ENCODE data around the gene ROR2. TPM values are rescaled to one million over a fixed set of nuclear protein-coding genes. Genes with fewer than 3 reads are reported as not detected.
"Not testable (repeated sequence)": the region's sequence is repeated elsewhere in the genome, so short reads cannot be mapped to it uniquely, and the experiment has no call there.

Gene ROR2
- total RNA-seq, 2 donors from 2014 or later: 4.0 to 5.4 TPM

DNA sequence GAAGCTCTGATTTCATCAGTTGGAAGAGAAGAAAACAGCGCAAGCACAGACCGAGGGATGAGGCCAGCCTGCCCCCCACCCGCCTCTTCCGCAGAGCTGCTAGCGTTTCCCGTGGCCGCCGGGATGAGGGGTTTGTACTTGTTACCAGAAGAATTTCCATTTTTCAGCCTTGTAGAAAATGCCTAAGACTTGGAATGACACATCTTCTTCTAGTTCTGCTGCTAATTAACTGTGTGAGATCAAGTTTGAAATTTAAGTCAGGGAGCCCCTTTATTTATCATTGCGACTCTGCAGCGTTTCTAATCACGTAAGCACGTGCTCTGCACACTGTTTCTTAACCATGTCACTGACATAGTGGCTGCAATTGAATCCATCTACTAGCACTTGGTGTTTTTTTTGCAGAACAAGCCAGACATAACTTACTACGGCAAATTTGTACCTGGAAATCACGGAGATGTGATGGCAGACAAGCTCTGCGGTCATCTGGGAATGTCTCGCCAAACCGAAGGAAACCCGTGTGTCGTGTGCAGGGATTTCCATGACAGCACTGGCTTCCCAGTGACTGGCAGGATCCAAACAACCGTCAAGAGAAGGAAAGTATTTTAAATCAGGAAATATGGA is 41.8 kb upstream of the ROR2 start:
- Histone ChIP-seq H3K27me3 (no peaks in the 10 kb centered on the region), H3K27ac (no peak overlapping the region), H3K36me3 (replicated peaks in 1 of 2; ENCODE audit: insufficient read depth in 1 of 2, low read depth in 2 of 2) (no peaks in the 10 kb centered on the region), H3K9me3 (no peaks in the 10 kb centered on the region), H3K4me1 (no peaks in the 10 kb centered on the region), H3K4me3 (no peak overlapping the region)
- ATAC-seq: no peak
- WGBS, 2 donors: 78 to 86% methylated on average over 20 of the region's 20 CpGs
- intact Hi-C loops (cut with DNase I): no loop called here
- no peak for TF ChIP-seq POLR2A (IDR thresholded peaks at IDR 0.05)
- TF ChIP-seq, protein P1, sequence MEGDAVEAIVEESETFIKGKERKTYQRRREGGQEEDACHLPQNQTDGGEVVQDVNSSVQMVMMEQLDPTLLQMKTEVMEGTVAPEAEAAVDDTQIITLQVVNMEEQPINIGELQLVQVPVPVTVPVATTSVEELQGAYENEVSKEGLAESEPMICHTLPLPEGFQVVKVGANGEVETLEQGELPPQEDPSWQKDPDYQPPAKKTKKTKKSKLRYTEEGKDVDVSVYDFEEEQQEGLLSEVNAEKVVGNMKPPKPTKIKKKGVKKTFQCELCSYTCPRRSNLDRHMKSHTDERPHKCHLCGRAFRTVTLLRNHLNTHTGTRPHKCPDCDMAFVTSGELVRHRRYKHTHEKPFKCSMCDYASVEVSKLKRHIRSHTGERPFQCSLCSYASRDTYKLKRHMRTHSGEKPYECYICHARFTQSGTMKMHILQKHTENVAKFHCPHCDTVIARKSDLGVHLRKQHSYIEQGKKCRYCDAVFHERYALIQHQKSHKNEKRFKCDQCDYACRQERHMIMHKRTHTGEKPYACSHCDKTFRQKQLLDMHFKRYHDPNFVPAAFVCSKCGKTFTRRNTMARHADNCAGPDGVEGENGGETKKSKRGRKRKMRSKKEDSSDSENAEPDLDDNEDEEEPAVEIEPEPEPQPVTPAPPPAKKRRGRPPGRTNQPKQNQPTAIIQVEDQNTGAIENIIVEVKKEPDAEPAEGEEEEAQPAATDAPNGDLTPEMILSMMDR (IDR thresholded peaks at IDR 0.05): no peak
- no peak for DNase-seq

DNA sequence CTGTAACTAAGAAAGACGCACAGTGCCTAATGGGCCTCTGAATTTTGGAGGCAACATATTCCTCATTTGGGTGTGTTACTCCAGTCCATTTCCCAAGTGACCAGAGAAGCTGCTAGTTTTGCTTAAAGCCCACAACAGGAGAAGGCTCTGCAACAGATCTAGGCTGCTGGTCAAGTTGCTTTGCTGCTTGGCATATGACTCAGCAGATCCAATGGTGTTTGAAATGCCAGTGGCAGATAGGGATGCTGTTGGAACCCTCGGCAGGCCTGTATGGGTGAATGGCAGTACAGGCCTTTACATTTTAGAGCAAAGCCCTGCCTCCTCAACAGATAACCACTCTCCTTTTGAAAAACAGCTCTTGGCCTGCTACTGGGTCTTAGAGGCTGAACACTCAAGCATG is 36.2 kb upstream of the ROR2 start:
- WGBS, 2 donors: 77 to 91% methylated on average over 2 of the region's 2 CpGs
- ATAC-seq: no peak
- H3K36me3 ChIP-seq (replicated peaks in 1 of 2; ENCODE audit: insufficient read depth in 1 of 2, low read depth in 2 of 2): no peaks in the 10 kb centered on the region

DNA sequence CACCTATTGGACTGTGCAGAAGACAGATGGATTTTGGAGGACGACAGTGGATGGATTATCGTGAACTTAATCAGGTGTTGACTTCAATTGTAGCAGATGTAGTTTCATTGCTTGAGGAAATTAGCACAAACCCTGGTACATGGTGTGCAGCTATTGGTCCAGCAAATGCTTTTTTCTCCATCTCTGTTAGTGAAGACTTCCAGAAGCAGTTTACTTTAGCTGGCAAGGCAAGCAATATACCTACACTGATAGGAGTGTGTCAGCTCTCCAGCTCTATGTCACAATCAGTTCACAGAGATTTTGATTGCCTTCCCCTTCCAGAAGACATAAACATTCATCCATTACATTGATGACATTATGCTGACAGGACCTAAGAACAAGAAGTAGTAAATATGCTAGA is 35.7 kb upstream of the ROR2 start:
- intact Hi-C loops (cut with DNase I): no loop called here
- Histone ChIP-seq H3K4me3 (no peak overlapping the region), H3K9me3 (no peaks in the 10 kb centered on the region), H3K4me1 (no peaks in the 10 kb centered on the region), H3K27me3 (no peaks in the 10 kb centered on the region), H3K36me3 (replicated peaks in 1 of 2; ENCODE audit: insufficient read depth in 1 of 2, low read depth in 2 of 2) (no peaks in the 10 kb centered on the region), H3K27ac (no peak overlapping the region)
- ATAC-seq (no peak), DNase-seq (no peak)
- 78% methylated on average over 2 of the region's 2 CpGs for WGBS, 2 donors
- no peak for TF ChIP-seq POLR2A (IDR thresholded peaks at IDR 0.05)
- TF ChIP-seq, protein P1 (IDR thresholded peaks at IDR 0.05): no peak

More for the DNA sequence above, 36.2 kb upstream of the ROR2 start:
- Histone ChIP-seq H3K27ac (no peak overlapping the region), H3K4me1 (no peaks in the 10 kb centered on the region), H3K9me3 (no peaks in the 10 kb centered on the region), H3K27me3 (no peaks in the 10 kb centered on the region), H3K4me3 (no peak overlapping the region)
- DNase-seq: no peak
- intact Hi-C loops (cut with DNase I): no loop called here
- no peak for TF ChIP-seq POLR2A (IDR thresholded peaks at IDR 0.05)
- TF ChIP-seq, protein P1 (IDR thresholded peaks at IDR 0.05): no peak

DNA sequence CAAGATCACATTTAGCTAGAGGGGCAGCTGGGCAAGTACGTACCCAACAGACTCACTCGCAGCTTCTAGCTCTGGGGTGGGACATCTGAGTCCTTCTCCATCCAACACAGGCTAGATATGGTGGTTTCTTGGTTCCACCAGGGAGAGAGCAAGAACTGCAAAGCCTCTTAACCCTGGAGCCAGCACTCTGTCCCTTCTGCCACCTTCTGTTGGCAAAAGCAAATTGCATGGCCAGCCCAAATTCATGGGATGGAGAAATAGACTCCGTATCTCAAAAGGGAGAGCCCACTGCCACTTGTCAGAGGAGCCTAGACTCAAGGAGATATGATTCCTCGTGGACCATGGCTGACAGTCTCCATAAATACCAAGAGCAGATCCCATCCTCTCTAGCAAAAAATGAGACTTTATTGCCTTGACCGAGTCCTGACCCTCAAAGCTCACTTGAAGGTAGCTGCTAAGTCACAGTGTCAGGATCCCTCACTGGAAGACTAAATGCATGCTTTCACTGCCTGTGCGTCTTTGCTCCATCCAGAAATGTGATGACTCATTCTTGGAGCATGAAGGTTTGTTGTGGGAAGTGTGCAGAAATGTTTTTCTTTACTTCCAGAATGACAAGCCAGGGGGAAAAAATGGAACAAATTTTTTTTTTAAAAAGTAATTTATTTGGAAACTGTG is 28.8 kb upstream of the ROR2 start:
- H3K27me3 ChIP-seq: no peaks in the 10 kb centered on the region
- no peaks in the 10 kb centered on the region for H3K4me1 ChIP-seq
- no peak overlapping the region for H3K4me3 ChIP-seq
- DNase-seq (peak in 2 of 4 donors; percentile 5 to 7), ATAC-seq (no peak)
- no peaks in the 10 kb centered on the region for H3K9me3 ChIP-seq
- no peak for TF ChIP-seq POLR2A (IDR thresholded peaks at IDR 0.05)
- TF ChIP-seq, protein P1 (IDR thresholded peaks at IDR 0.05): peak in 5 of 7 experiments; percentile 34 to 46 (median 43)
- 31 to 37% methylated on average over 6 of the region's 6 CpGs for WGBS, 2 donors
- no peaks in the 10 kb centered on the region for H3K36me3 ChIP-seq (replicated peaks in 1 of 2; ENCODE audit: insufficient read depth in 1 of 2, low read depth in 2 of 2)
- intact Hi-C loops (cut with DNase I): no loop called here
- H3K27ac ChIP-seq: no peak overlapping the region

DNA sequence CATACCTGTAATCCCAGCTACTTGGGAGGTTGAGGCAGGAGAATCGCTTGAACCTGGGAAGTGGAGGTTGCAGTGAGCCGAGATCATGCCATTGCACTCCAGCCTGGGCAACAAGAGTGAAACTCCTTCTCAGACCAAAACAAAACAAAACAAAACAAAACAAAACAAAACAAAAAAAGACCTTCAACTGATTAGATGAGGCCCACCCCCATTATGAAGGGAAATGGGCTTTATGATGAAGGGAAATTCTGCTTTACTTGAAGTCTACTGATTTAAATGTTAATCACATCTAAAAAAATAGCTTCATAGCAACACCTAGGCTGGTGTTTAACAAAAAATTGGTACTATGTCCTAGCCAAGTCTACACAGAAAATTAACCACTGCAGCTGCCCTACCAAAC is 25.2 kb upstream of the ROR2 start:
- 72 to 95% methylated on average over 2 of the region's 2 CpGs for WGBS, 2 donors

More for the DNA sequence above, 25.2 kb upstream of the ROR2 start:
- H3K4me1 ChIP-seq; H3K4me3 ChIP-seq; ATAC-seq; DNase-seq; H3K27ac ChIP-seq; H3K27me3 ChIP-seq; intact Hi-C loops (cut with DNase I); H3K9me3 ChIP-seq; H3K36me3 ChIP-seq (replicated peaks in 1 of 2; ENCODE audit: insufficient read depth in 1 of 2, low read depth in 2 of 2): not testable (repeated sequence)
